Tibial nerve (tissue), 3 donors: ENCODE data around the gene TBC1D13.

Experiments used
- CTCF ChIP-seq, 5 experiments: fragments of 200-600 bp in 3 of 5; fragments of 450-650 bp in 2 of 5; sonication (generic) in 3 of 5; IDR thresholded peaks; one replicate each; pipeline ENCODE4 v1.5.1; 2016 to 2019; ENCODE audit warnings: antibody characterized with exemption in 5 of 5, mild to moderate bottlenecking in 3 of 5, moderate library complexity in 2 of 5
- POLR2A ChIP-seq, 2 donors: fragments of 450-650 bp; IDR thresholded peaks; one replicate each; pipeline ENCODE4 v1.6.1; 2017; ENCODE audit warnings: antibody characterized with exemption in 2 of 2, mild to moderate bottlenecking in 2 of 2, moderate library complexity in 2 of 2

DNA sequence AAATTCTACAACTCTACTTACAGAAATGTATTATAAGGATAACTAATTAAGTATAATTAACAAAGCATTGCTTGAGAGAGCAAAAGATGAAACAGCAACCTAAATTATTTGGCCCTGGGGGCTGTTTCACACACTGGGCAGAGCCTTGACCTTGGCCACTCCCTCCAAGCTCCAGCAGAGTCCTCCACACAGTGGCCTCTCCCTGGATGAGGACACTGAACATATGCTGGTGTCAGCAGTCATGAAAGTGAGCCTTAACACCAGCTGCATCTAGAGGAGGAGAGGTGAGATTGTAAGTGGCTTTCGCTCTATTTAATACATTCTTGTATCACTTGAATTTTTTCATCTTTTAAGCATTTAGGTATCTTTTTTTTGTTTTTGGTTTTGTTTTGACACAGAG is 39.8 kb upstream of the TBC1D13 start:
- TF ChIP-seq CTCF (IDR thresholded peaks at IDR 0.05) (no peak), POLR2A (IDR thresholded peaks at IDR 0.05) (no peak)
